Glutamatergic neuron (in vitro differentiated cells): ENCODE data around the gene NHS. TPM values are rescaled to one million over a fixed set of nuclear protein-coding genes. Genes with fewer than 3 reads are reported as not detected.

Experiments used
- DNase-seq: peaks from one replicate; pipeline ENCODE4 v3.0.0; 2022
- H3K27ac Mint-ChIP-seq: one replicate; pipeline ENCODE4 v1.8.0; 2020; ENCODE audit warnings: mild to moderate bottlenecking, mixed read lengths, inconsistent platforms; ENCODE audit not compliant: unreplicated experiment
- H3K27me3 Mint-ChIP-seq: one replicate; pipeline ENCODE4 v1.8.0; 2020; ENCODE audit warnings: mild to moderate bottlenecking, moderate library complexity, mixed read lengths, inconsistent platforms; ENCODE audit not compliant: unreplicated experiment
- H3K36me3 Mint-ChIP-seq: one replicate; pipeline ENCODE4 v1.8.0; 2020; ENCODE audit warnings: mild to moderate bottlenecking, mixed read lengths, inconsistent platforms; ENCODE audit not compliant: unreplicated experiment
- H3K4me1 Mint-ChIP-seq: one replicate; pipeline ENCODE4 v1.8.0; 2020; ENCODE audit warnings: mild to moderate bottlenecking, low read depth, mixed read lengths, inconsistent platforms; ENCODE audit not compliant: unreplicated experiment
- H3K4me3 Mint-ChIP-seq: one replicate; pipeline ENCODE4 v1.8.0; 2020; ENCODE audit warnings: mild to moderate bottlenecking, mixed read lengths, inconsistent platforms; ENCODE audit not compliant: unreplicated experiment
- H3K9me3 Mint-ChIP-seq: one replicate; pipeline ENCODE4 v1.8.0; 2020; ENCODE audit warnings: mild to moderate bottlenecking, moderate library complexity, mixed read lengths, inconsistent platforms; ENCODE audit not compliant: unreplicated experiment
- CTCF ChIP-seq: fragments of 200-600 bp; sonication (generic); IDR thresholded peaks from one replicate; pipeline ENCODE4 v1.5.0; 2021; ENCODE audit not compliant: partially characterized antibody, unreplicated experiment
- total RNA-seq: library from RNA; stranded (reverse); fragmentation: NEBNext Ultra II Directional; extraction: Animal tissue kit (Norgen Biotek cat#: 25700); gene quantifications from one replicate; pipeline ENCODE4 v1.2.1, GENCODE V29; 2021; ENCODE audit not compliant: unreplicated experiment

Gene NHS
- total RNA-seq, 1 donor from 2014 or later: 9.1 TPM

- Mint-ChIP-seq H3K27ac (no peak overlapping the region), H3K4me1 (no peaks in the 10 kb centered on the region), H3K4me3 (no peak overlapping the region), H3K27me3 (no peaks in the 10 kb centered on the region), H3K36me3 (no peaks in the 10 kb centered on the region), H3K9me3 (peaks cover 2% of the 10 kb centered on the region)
- TF ChIP-seq CTCF: no peak
- DNase-seq: no peak
Observed at GRCh38 chrX:17488036-17488435, 113.0 kb downstream of the NHS start.

GRCh38 chrX:17494216-17494615 is 119.2 kb downstream of the NHS start:
- no peak for TF ChIP-seq CTCF
- Mint-ChIP-seq H3K4me1 (no peaks in the 10 kb centered on the region), H3K27me3 (no peaks in the 10 kb centered on the region), H3K9me3 (no peaks in the 10 kb centered on the region), H3K4me3 (no peak overlapping the region), H3K27ac (no peak overlapping the region), H3K36me3 (no peaks in the 10 kb centered on the region)
- DNase-seq: no peak

GRCh38 chrX:17495052-17495451 is 120.1 kb downstream of the NHS start:
- H3K4me3 Mint-ChIP-seq: no peak overlapping the region
- no peak for DNase-seq
- no peak for TF ChIP-seq CTCF
- no peaks in the 10 kb centered on the region for H3K27me3 Mint-ChIP-seq
- H3K36me3 Mint-ChIP-seq: no peaks in the 10 kb centered on the region
- no peaks in the 10 kb centered on the region for H3K9me3 Mint-ChIP-seq
- H3K4me1 Mint-ChIP-seq: no peaks in the 10 kb centered on the region
- H3K27ac Mint-ChIP-seq: no peak overlapping the region

- H3K4me3 Mint-ChIP-seq: no peak overlapping the region
- H3K27me3 Mint-ChIP-seq: peaks cover 2% of the 10 kb centered on the region
- no peaks in the 10 kb centered on the region for H3K36me3 Mint-ChIP-seq
- H3K9me3 Mint-ChIP-seq: no peaks in the 10 kb centered on the region
- no peak overlapping the region for H3K27ac Mint-ChIP-seq
- TF ChIP-seq CTCF: no peak
- no peaks in the 10 kb centered on the region for H3K4me1 Mint-ChIP-seq
- no peak for DNase-seq
Observed at GRCh38 chrX:17496407-17496806, 121.4 kb downstream of the NHS start.

GRCh38 chrX:17497193-17497592 is 122.2 kb downstream of the NHS start:
- Mint-ChIP-seq H3K9me3 (no peaks in the 10 kb centered on the region), H3K4me1 (no peaks in the 10 kb centered on the region), H3K36me3 (no peaks in the 10 kb centered on the region), H3K4me3 (no peak overlapping the region), H3K27me3 (peaks cover 2% of the 10 kb centered on the region), H3K27ac (no peak overlapping the region)
- TF ChIP-seq CTCF: no peak
- no peak for DNase-seq
